Stomach (tissue), 9 donors: ENCODE measurements around the gene RP9. TPM values are rescaled to one million over a fixed set of nuclear protein-coding genes. Genes with fewer than 3 reads are reported as not detected.
A peak's percentile ranks its signal among the peaks of the same experiment; 100 is the strongest.

Experiments used
- DNase-seq, 2 donors: peaks; one replicate each; pipeline versions ENCODE4 v3.0.0 to v3.0.0-alpha.2; 2013 to 2019
- H3K27ac ChIP-seq, 5 donors: fragments of 200-600 bp in 4 of 5; sonication (generic) in 4 of 5; one replicate each; pipeline ENCODE4 v1.5.1; 2013 to 2019; ENCODE audit warnings: mild to moderate bottlenecking in 1 of 5, moderate library complexity in 1 of 5
- H3K27me3 ChIP-seq, 3 donors: fragments of 200-600 bp; sonication (generic); one replicate each; pipeline ENCODE4 v1.5.1; 2017 to 2019; ENCODE audit warnings: mixed run types in 1 of 3
- H3K36me3 ChIP-seq, 4 donors: fragments of 200-600 bp; sonication (generic); 1 replicate in 3 of 4; 2 replicates in 1 of 4; pipeline ENCODE4 v1.5.1; 2016 to 2019
- H3K4me1 ChIP-seq, 4 donors: fragments of 200-600 bp; sonication (generic); one replicate each; pipeline ENCODE4 v1.5.1; 2016 to 2019
- H3K4me3 ChIP-seq, 4 donors: fragments of 200-600 bp; sonication (generic) in 3 of 4; one replicate each; pipeline ENCODE4 v1.5.1; 2016 to 2019; ENCODE audit warnings: mild to moderate bottlenecking in 1 of 4
- H3K9me3 ChIP-seq, 4 donors: fragments of 200-600 bp; sonication (generic); one replicate each; pipeline ENCODE4 v1.5.1; 2016 to 2019
- CTCF ChIP-seq, 7 experiments: fragments of 450-650 bp in 4 of 7; fragments of 200-600 bp in 3 of 7; sonication (generic) in 3 of 7; IDR thresholded peaks; one replicate each; pipeline ENCODE4 v1.5.1; 2016 to 2019; ENCODE audit warnings: antibody characterized with exemption in 7 of 7, control low read depth in 2 of 7, mild to moderate bottlenecking in 1 of 7
- EP300 ChIP-seq: sonication (generic); formaldehyde crosslinking; IDR thresholded peaks from one replicate; pipeline ENCODE4 v1.6.1; 2017; ENCODE audit warnings: antibody characterized with exemption
- POLR2A ChIP-seq, 4 donors: fragments of 450-650 bp; IDR thresholded peaks; one replicate each; pipeline ENCODE4 v1.6.1; 2016; ENCODE audit warnings: antibody characterized with exemption in 4 of 4, control low read depth in 2 of 4, mild to moderate bottlenecking in 1 of 4, moderate library complexity in 1 of 4
- POLR2AphosphoS5 ChIP-seq, 3 donors: sonication (generic); formaldehyde crosslinking; IDR thresholded peaks; one replicate each; pipeline ENCODE4 v1.6.1; 2016; ENCODE audit warnings: antibody characterized with exemption in 3 of 3
- WGBS, 5 donors: extraction: QIAGEN DNeasy Blood & Tissue Kit in 3 of 5; methylation state at CpG; one replicate each; pipeline versions ENCODE4 v1.1.5 to v1.1.7; 2013 to 2018; 5-methylcytosine and 5-hydroxymethylcytosine counted together
- intact Hi-C: fragments of 100-400 bp; cut with DNase I; formaldehyde crosslinking; loops from one replicate; pipeline ENCODE4 v1.15.1; 2023; ENCODE audit warnings: low total_unique reads
- polyA plus RNA-seq, 3 donors: library from polyadenylated mRNA; stranded (reverse); fragments of 200-250 nt; gene quantifications; one replicate each; pipeline ENCODE4 v1.2.3, GENCODE V29; 2013
- total RNA-seq, 5 donors: library from RNA; depleted of rRNA; stranded (reverse); fragments of >200 nt; gene quantifications; one replicate each; pipeline versions ENCODE4 v1.1.0 to v1.2.3, GENCODE V29; 2014 to 2016
- donor health status: healthy with polysubstance abuse.
- donor health status: Bipolar disorder and iron deficiency.
- donor health status: healthy.

The RP9 gene
- total and polyA plus RNA-seq, 8 donors = 2.2 to 80.0 (median 11.1) TPM; not detected in 1

GRCh38 chr7:33128631-33128989, 19.4 kb upstream of the RP9 start:
- TF ChIP-seq EP300 = no peak
- TF ChIP-seq POLR2A (IDR thresholded peaks at IDR 0.05) = no peak
- no peak for TF ChIP-seq CTCF (IDR thresholded peaks at IDR 0.05)
- no peaks in the 10 kb centered on the region for H3K9me3 ChIP-seq
- DNase-seq = no peak
- H3K27me3 ChIP-seq = no peaks in the 10 kb centered on the region
- peak overlapping the region; percentile 82 to 95 (median 90) for H3K27ac ChIP-seq
- H3K36me3 ChIP-seq = no peaks in the 10 kb centered on the region
- peaks cover 6 to 35% (median 19%) of the 10 kb centered on the region in 4 donors for H3K4me1 ChIP-seq
- WGBS, 5 donors = 0 to 1% (median 0%) methylated on average over 3 of the region's 3 CpGs
- intact Hi-C loops = no loop called here
- H3K4me3 ChIP-seq = peak overlapping the region; percentile 64 to 96 (median 84)

GRCh38 chr7:33127085-33127484, 17.9 kb upstream of the RP9 start:
- 63 to 78% (median 70%) methylated on average over 2 of the region's 2 CpGs for WGBS, 5 donors
- TF ChIP-seq POLR2AphosphoS5 (IDR thresholded peaks at IDR 0.05) = no peak
- no peak for TF ChIP-seq EP300
- no peak for TF ChIP-seq POLR2A (IDR thresholded peaks at IDR 0.05)
- no peak for TF ChIP-seq CTCF (IDR thresholded peaks at IDR 0.05)

GRCh38 chr7:33118383-33118782, 9.2 kb upstream of the RP9 start:
- no peak overlapping the region for H3K4me3 ChIP-seq
- 91 to 98% (median 95%) methylated on average over 3 of the region's 3 CpGs for WGBS, 5 donors
- H3K4me1 ChIP-seq = no peaks in the 10 kb centered on the region

More at GRCh38 chr7:33127085-33127484, 17.9 kb upstream of the RP9 start:
- no peak overlapping the region for H3K27ac ChIP-seq
- H3K9me3 ChIP-seq = no peaks in the 10 kb centered on the region
- intact Hi-C loops = no loop called here
- no peak overlapping the region for H3K4me3 ChIP-seq
- no peaks in the 10 kb centered on the region for H3K36me3 ChIP-seq
- H3K4me1 ChIP-seq = peaks cover 6 to 28% (median 19%) of the 10 kb centered on the region in 4 donors
- no peaks in the 10 kb centered on the region for H3K27me3 ChIP-seq
- DNase-seq = no peak

GRCh38 chr7:33114976-33115375, 5.8 kb upstream of the RP9 start:
- no peak for TF ChIP-seq POLR2AphosphoS5 (IDR thresholded peaks at IDR 0.05)
- intact Hi-C loops = no loop called here
- H3K4me3 ChIP-seq = no peak overlapping the region
- DNase-seq = no peak
- H3K27me3 ChIP-seq = no peaks in the 10 kb centered on the region
- H3K36me3 ChIP-seq = no peaks in the 10 kb centered on the region
- H3K9me3 ChIP-seq = peaks cover 0 to 13% (median 6%) of the 10 kb centered on the region in 4 donors
- H3K27ac ChIP-seq = no peak overlapping the region
- H3K4me1 ChIP-seq = peaks cover 0 to 2% (median under 1%) of the 10 kb centered on the region in 4 donors

More at GRCh38 chr7:33118383-33118782, 9.2 kb upstream of the RP9 start:
- no peaks in the 10 kb centered on the region for H3K27me3 ChIP-seq
- H3K36me3 ChIP-seq = no peaks in the 10 kb centered on the region
- H3K9me3 ChIP-seq = peaks cover 0 to 13% (median 6%) of the 10 kb centered on the region in 4 donors
- DNase-seq = no peak
- intact Hi-C loops = no loop called here
- TF ChIP-seq POLR2A (IDR thresholded peaks at IDR 0.05) (no peak), POLR2AphosphoS5 (IDR thresholded peaks at IDR 0.05) (no peak), EP300 (no peak), CTCF (IDR thresholded peaks at IDR 0.05) (no peak)
- no peak overlapping the region for H3K27ac ChIP-seq

- no peaks in the 10 kb centered on the region for H3K36me3 ChIP-seq
- intact Hi-C loops = no loop called here
- H3K27ac ChIP-seq = no peak overlapping the region
- TF ChIP-seq POLR2AphosphoS5 (IDR thresholded peaks at IDR 0.05) = no peak
- TF ChIP-seq POLR2A (IDR thresholded peaks at IDR 0.05) = no peak
- TF ChIP-seq CTCF (IDR thresholded peaks at IDR 0.05) = no peak
- TF ChIP-seq EP300 = no peak
- H3K4me1 ChIP-seq = peaks cover 20 to 29% (median 28%) of the 10 kb centered on the region in 4 donors
- 51 to 72% (median 61%) methylated on average over 3 of the region's 3 CpGs for WGBS, 5 donors
- H3K9me3 ChIP-seq = no peaks in the 10 kb centered on the region
- H3K27me3 ChIP-seq = no peaks in the 10 kb centered on the region
- DNase-seq = no peak
- no peak overlapping the region for H3K4me3 ChIP-seq
These were observed 2.4 kb upstream of the RP9 start for GRCh38 chr7:33111614-33112013.
